Spleen (tissue), 7 donors: ENCODE data around the gene LPAR3.

Source experiments
- CTCF ChIP-seq, 11 experiments: fragments of 200-600 bp in 7 of 11; fragments of 450-650 bp in 4 of 11; sonication (generic) in 4 of 11; IDR thresholded peaks in 8 of 11; conservative IDR thresholded peaks in 3 of 11; 1 replicate in 7 of 11; 2 replicates in 4 of 11; pipeline versions ENCODE4 v1.4.0 to v1.8.0; 2016 to 2021; ENCODE audit warnings: antibody characterized with exemption in 11 of 11, inconsistent platforms in 4 of 11, mild to moderate bottlenecking in 1 of 11
- POLR2AphosphoS5 ChIP-seq, 3 donors: sonication (generic); formaldehyde crosslinking; IDR thresholded peaks; one replicate each; pipeline ENCODE4 v1.5.1; 2017; ENCODE audit warnings: antibody characterized with exemption in 3 of 3
- donor health status: DM: no; HTN: no; CAD: no; lungs with moderate emphysema.
- donor health status: DM: no; HTN: no; CAD: no.
- donor health status: DM: no; HTN: no; CAD: no.

GRCh38 chr1:84772428-84772943 is 120.5 kb downstream of the LPAR3 start:
- TF ChIP-seq CTCF (IDR thresholded peaks at IDR 0.05 in 8 of 11, conservative IDR thresholded peaks at IDR 0.05 in 3 of 11) (peak; percentile 31 to 92 (median 80)), POLR2AphosphoS5 (IDR thresholded peaks at IDR 0.05) (no peak)
